H1 (cell line): ENCODE measurements around the gene CNTNAP1. TPM values are rescaled to one million over a fixed set of nuclear protein-coding genes. Genes with fewer than 3 reads are reported as not detected.

Experiments
- ATF2 ChIP-seq: IDR thresholded peaks from 2 replicates; pipeline ENCODE4 v1.6.1; 2012; ENCODE audit warnings: low read length, inconsistent platforms
- BCL11A ChIP-seq, 2 experiments: IDR thresholded peaks; one replicate each; pipeline ENCODE4 v1.6.1; 2011; ENCODE audit warnings: low read depth in 2 of 2, low read length in 2 of 2, mild to moderate bottlenecking in 2 of 2
- CBX5 ChIP-seq: fragments of 300-800, 300-1000 bp; sonication (generic); IDR thresholded peaks from 2 replicates; pipeline ENCODE4 v1.7.1; 2016; ENCODE audit warnings: antibody characterized with exemption, low read length, low read depth
- CEBPB ChIP-seq: IDR thresholded peaks from 2 replicates; pipeline ENCODE4 v1.6.1; 2012; ENCODE audit warnings: low read depth, low read length
- CHD2 ChIP-seq: IDR thresholded peaks from 2 replicates; pipeline ENCODE4 v1.6.1; 2012; ENCODE audit warnings: low read length, improper control_type of control experiment
- EZH2 ChIP-seq: fragments of 200-600 bp; sonication (generic); IDR thresholded peaks from 2 replicates; pipeline ENCODE4 v1.7.1; 2012; ENCODE audit warnings: low read depth, mild to moderate bottlenecking, moderate library complexity, low read length, inconsistent platforms; ENCODE audit not compliant: severe bottlenecking
- GTF2F1 ChIP-seq: IDR thresholded peaks from 2 replicates; pipeline ENCODE4 v1.6.1; 2012; ENCODE audit warnings: low read depth, low read length, improper control_type of control experiment, borderline replicate concordance
- JUN ChIP-seq: IDR thresholded peaks from 2 replicates; pipeline ENCODE4 v1.6.1; 2011; ENCODE audit warnings: low read depth, mild to moderate bottlenecking, improper control_type of control experiment, low read length
- KDM5A ChIP-seq: fragments of 200-600 bp; IDR thresholded peaks from 2 replicates; pipeline ENCODE4 v1.7.1; 2012; ENCODE audit warnings: mild to moderate bottlenecking, low read length, inconsistent platforms, mixed read lengths
- NANOG ChIP-seq: IDR thresholded peaks from 2 replicates; pipeline ENCODE4 v1.6.1; 2011; ENCODE audit warnings: low read length, low read depth, mild to moderate bottlenecking, inconsistent platforms; ENCODE audit not compliant: insufficient read depth, poor library complexity, severe bottlenecking
- RAD21 ChIP-seq, 2 experiments: IDR thresholded peaks in 1 of 2; conservative IDR thresholded peaks in 1 of 2; 2 replicates each; pipeline ENCODE4 v1.6.1; 2011; ENCODE audit warnings: low read depth in 2 of 2, low read length in 2 of 2, improper control_type of control experiment in 1 of 2, inconsistent platforms in 1 of 2, mild to moderate bottlenecking in 1 of 2, moderate library complexity in 1 of 2
- RNF2 ChIP-seq: fragments of 200-900, 300-1000 bp; sonication (generic); IDR thresholded peaks from 2 replicates; pipeline ENCODE4 v1.7.1; 2016; ENCODE audit warnings: borderline replicate concordance, low read depth, mild to moderate bottlenecking, antibody characterized with exemption, low read length; ENCODE audit not compliant: poor library complexity, severe bottlenecking; ENCODE audit errors: missing control alignments
- RXRA ChIP-seq: IDR thresholded peaks from 2 replicates; pipeline ENCODE4 v1.6.1; 2011; ENCODE audit warnings: low read depth, mild to moderate bottlenecking, low read length, moderate library complexity; ENCODE audit not compliant: insufficient read depth
- SAP30 ChIP-seq: fragments of 300-600 bp; sonication (generic); IDR thresholded peaks from 2 replicates; pipeline ENCODE4 v1.7.1; 2012; ENCODE audit warnings: low read length, moderate library complexity, mild to moderate bottlenecking, inconsistent platforms; ENCODE audit not compliant: insufficient read depth, insufficient replicate concordance
- SIN3A ChIP-seq, 2 experiments: IDR thresholded peaks in 1 of 2; conservative IDR thresholded peaks in 1 of 2; 2 replicates each; pipeline ENCODE4 v1.6.1; 2011 to 2012; ENCODE audit warnings: low read length in 2 of 2, improper control_type of control experiment in 1 of 2, low read depth in 1 of 2, mild to moderate bottlenecking in 1 of 2
- SIRT6 ChIP-seq: IDR thresholded peaks from one replicate; pipeline ENCODE4 v1.7.1; 2012; ENCODE audit warnings: low read length, inconsistent platforms
- SP2 ChIP-seq: IDR thresholded peaks from 2 replicates; pipeline ENCODE4 v1.6.1; 2012; ENCODE audit warnings: mild to moderate bottlenecking, low read length, inconsistent platforms
- SP4 ChIP-seq: IDR thresholded peaks from 2 replicates; pipeline ENCODE4 v1.6.1; 2012; ENCODE audit warnings: low read length, inconsistent platforms
- polyA plus RNA-seq, 7 experiments: library from polyadenylated mRNA; depleted of rRNA in 3 of 7; stranded (reverse) in 5 of 7; unstranded in 2 of 7; fragments of >200 nt in 5 of 7; fragments of 200-250 nt in 2 of 7; gene quantifications; 1 replicate in 5 of 7; 2 replicates in 1 of 7; 4 replicates in 1 of 7; pipeline versions ENCODE4 v1.2.1 to v1.2.3, GENCODE V29; 2011 to 2013; ENCODE audit warnings: missing spikeins in 2 of 7, mixed read lengths in 2 of 7
- total RNA-seq: library from RNA; stranded (reverse); fragmentation: NEBNext Ultra II Directional; extraction: Animal tissue kit (Norgen Biotek cat#: 25700); gene quantifications from 2 replicates; pipeline ENCODE4 v1.2.1, GENCODE V29; 2021
- TF ChIP-seq, protein P1 (sequence below), 3 experiments: IDR thresholded peaks; 1 replicate in 2 of 3; 2 replicates in 1 of 3; pipeline versions ENCODE4 v1.5.1 to v1.6.1; 2011; ENCODE audit warnings: low read length in 3 of 3, mild to moderate bottlenecking in 3 of 3, inconsistent platforms in 2 of 3, low read depth in 1 of 3, moderate library complexity in 1 of 3; ENCODE audit not compliant: insufficient read depth in 1 of 3; ENCODE audit errors: control extremely low read depth in 1 of 3

The CNTNAP1 gene
- total and polyA plus RNA-seq, 2 of the 8 experiments (the other 6 are each of a cell fraction or from before 2014, with no cell fraction given), result 4.7 to 10.0 TPM

GRCh38 chr17:42682722-42683403 lies 532 bp downstream of the CNTNAP1 start (continued):
- TF ChIP-seq, protein P1, sequence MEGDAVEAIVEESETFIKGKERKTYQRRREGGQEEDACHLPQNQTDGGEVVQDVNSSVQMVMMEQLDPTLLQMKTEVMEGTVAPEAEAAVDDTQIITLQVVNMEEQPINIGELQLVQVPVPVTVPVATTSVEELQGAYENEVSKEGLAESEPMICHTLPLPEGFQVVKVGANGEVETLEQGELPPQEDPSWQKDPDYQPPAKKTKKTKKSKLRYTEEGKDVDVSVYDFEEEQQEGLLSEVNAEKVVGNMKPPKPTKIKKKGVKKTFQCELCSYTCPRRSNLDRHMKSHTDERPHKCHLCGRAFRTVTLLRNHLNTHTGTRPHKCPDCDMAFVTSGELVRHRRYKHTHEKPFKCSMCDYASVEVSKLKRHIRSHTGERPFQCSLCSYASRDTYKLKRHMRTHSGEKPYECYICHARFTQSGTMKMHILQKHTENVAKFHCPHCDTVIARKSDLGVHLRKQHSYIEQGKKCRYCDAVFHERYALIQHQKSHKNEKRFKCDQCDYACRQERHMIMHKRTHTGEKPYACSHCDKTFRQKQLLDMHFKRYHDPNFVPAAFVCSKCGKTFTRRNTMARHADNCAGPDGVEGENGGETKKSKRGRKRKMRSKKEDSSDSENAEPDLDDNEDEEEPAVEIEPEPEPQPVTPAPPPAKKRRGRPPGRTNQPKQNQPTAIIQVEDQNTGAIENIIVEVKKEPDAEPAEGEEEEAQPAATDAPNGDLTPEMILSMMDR (IDR thresholded peaks at IDR 0.05; ENCODE audit: control extremely low read depth in 1 of 3, insufficient read depth in 1 of 3, low read depth in 1 of 3, low read length in 3 of 3), result no peak
- no peak for TF ChIP-seq CHD2
- TF ChIP-seq KDM5A, result no peak
- TF ChIP-seq BCL11A (IDR thresholded peaks at IDR 0.05; ENCODE audit: low read depth in 2 of 2, low read length in 2 of 2), result no peak
- no peak for TF ChIP-seq SAP30
- no peak for TF ChIP-seq JUN
- no peak for TF ChIP-seq ATF2
- no peak for TF ChIP-seq SIRT6
- peak; percentile 35 for TF ChIP-seq EZH2
- no peak for TF ChIP-seq NANOG
- no peak for TF ChIP-seq SP4
- no peak for TF ChIP-seq RXRA
- no peak for TF ChIP-seq RAD21 (IDR thresholded peaks at IDR 0.05 in 1 of 2, conservative IDR thresholded peaks at IDR 0.05 in 1 of 2; ENCODE audit: low read depth in 2 of 2, low read length in 2 of 2)
- TF ChIP-seq CBX5, result no peak
- TF ChIP-seq GTF2F1, result no peak
- TF ChIP-seq SP2, result no peak
- TF ChIP-seq CEBPB, result no peak
- no peak for TF ChIP-seq RNF2
- TF ChIP-seq SIN3A (conservative IDR thresholded peaks at IDR 0.05 in 1 of 2, IDR thresholded peaks at IDR 0.05 in 1 of 2; ENCODE audit: low read depth in 1 of 2, low read length in 2 of 2), result no peak
